T-helper 22 cell (primary cell): ENCODE results near the gene PTPRE.

ENCODE experiments used
- DNase-seq: peaks from one replicate; pipeline ENCODE4 v3.0.0-alpha.2; 2020; ENCODE audit warnings: low read depth

PTPRE gene

GRCh38 chr10:127908106-127908958 is 1.4 kb downstream of the PTPRE start:
- DNase-seq, result no peak

GRCh38 chr10:127908959-127909267 is 2.0 kb downstream of the PTPRE start:
- DNase-seq, result no peak

GRCh38 chr10:127909716-127910463 is 3.0 kb downstream of the PTPRE start:
- no peak for DNase-seq

GRCh38 chr10:127910464-127910770 is 3.5 kb downstream of the PTPRE start:
- DNase-seq, result no peak

GRCh38 chr10:127911218-127911866 is 4.4 kb downstream of the PTPRE start:
- no peak for DNase-seq

- DNase-seq, result no peak
Observed at GRCh38 chr10:127911867-127912257, 5.0 kb downstream of the PTPRE start.

GRCh38 chr10:127912607-127913367 is 5.9 kb downstream of the PTPRE start:
- no peak for DNase-seq

- no peak for DNase-seq
Observed at GRCh38 chr10:127913368-127913759, 6.5 kb downstream of the PTPRE start.

GRCh38 chr10:127915324-127915723 is 8.4 kb downstream of the PTPRE start:
- DNase-seq, result no peak

- no peak for DNase-seq
Observed at GRCh38 chr10:127916826-127917225, 9.9 kb downstream of the PTPRE start.

- no peak for DNase-seq
Observed at GRCh38 chr10:127918572-127918971, 11.7 kb downstream of the PTPRE start.

- no peak for DNase-seq
Observed at GRCh38 chr10:127919418-127920271, 12.7 kb downstream of the PTPRE start.

GRCh38 chr10:127920306-127921074 is 13.6 kb downstream of the PTPRE start:
- DNase-seq, result no peak

- no peak for DNase-seq
Observed at GRCh38 chr10:127921075-127921752, 14.3 kb downstream of the PTPRE start.

GRCh38 chr10:127921753-127922145 is 14.8 kb downstream of the PTPRE start:
- no peak for DNase-seq

GRCh38 chr10:127922206-127922605 is 15.3 kb downstream of the PTPRE start:
- no peak for DNase-seq

- no peak for DNase-seq
Observed at GRCh38 chr10:127922675-127923366, 15.9 kb downstream of the PTPRE start.

GRCh38 chr10:127923646-127924045 is 16.7 kb downstream of the PTPRE start:
- no peak for DNase-seq

- no peak for DNase-seq
Observed at GRCh38 chr10:127925471-127926207, 18.7 kb downstream of the PTPRE start.
